Measurements from ENCODE around the gene SLC38A11. TPM values are rescaled to one million over a fixed set of nuclear protein-coding genes. Genes with fewer than 3 reads are reported as not detected.
A peak's percentile ranks its signal among the peaks of the same experiment; 100 is the strongest.
"Not testable (repeated sequence)": the region's sequence is repeated elsewhere in the genome, so short reads cannot be mapped to it uniquely, and the experiment has no call there.

Gene SLC38A11
- total RNA-seq (1 to 10 TPM in 2 of 4 donors, under 1 TPM in 2; 0.07 to 1.3 (median 0.79) TPM), polyA plus RNA-seq (1 to 10 TPM in 1 of 3 donors, under 1 TPM in 2; 0.18 to 1.6 (median 0.52) TPM)
- long read RNA-seq, donor 1, result 0 reads
- long read RNA-seq, donor 2, partial matches to known transcripts, result 0 of 1 reads
- long read RNA-seq, donor 2, other reads (novel, unspliced or antisense), result 1 of 1 reads

- H3K4me3 ChIP-seq, result peak within 1 kb of the TSS; percentile 48
- 9 to 12% (median 10%) methylated on average over 31 to 34 of the region's 34 CpGs for WGBS, 3 donors
- H3K36me3 ChIP-seq (ENCODE audit: insufficient read depth in 1 of 2, low read depth in 1 of 2), result no peaks in the 10 kb centered on the region
- intact Hi-C loops (cut with DNase I), result no loop called here
- peak in 1 of 4 donors; percentile 46 for ATAC-seq
- H3K27me3 ChIP-seq (ENCODE audit: insufficient read depth in 3 of 3, low read length in 2 of 3), result peaks cover 0 to 14% (median 0%) of the 10 kb centered on the region in 3 donors
- no peak within 1 kb of the TSS for H3K27ac ChIP-seq
- no peaks in the 10 kb centered on the region for H3K4me1 ChIP-seq
- DNase-seq, result peak; percentile 26 to 55
- H3K9me3 ChIP-seq, result no peaks in the 10 kb centered on the region
- TF ChIP-seq CTCF (IDR thresholded peaks at IDR 0.05), result no peak
Observed at GRCh38 chr2:164954954-164955701, at the start of gene SLC38A11. Gene SLC38A11, minus strand, starts transcription at chr2:164955525. Its CDS starts 278 bp downstream, at chr2:164955247.

- TF ChIP-seq CTCF (IDR thresholded peaks at IDR 0.05), result no peak
- Histone ChIP-seq H3K36me3 (ENCODE audit: insufficient read depth in 1 of 2, low read depth in 1 of 2) (no peaks in the 10 kb centered on the region), H3K4me3 (no peak overlapping the region), H3K9me3 (no peaks in the 10 kb centered on the region), H3K4me1 (no peaks in the 10 kb centered on the region), H3K27me3 (ENCODE audit: insufficient read depth in 3 of 3, low read length in 2 of 3) (no peaks in the 10 kb centered on the region), H3K27ac (no peak overlapping the region)
- DNase-seq, result no peak
- intact Hi-C loops (cut with DNase I), result no loop called here
- ATAC-seq, result no peak
- 85 to 91% (median 85%) methylated on average over 24 of the region's 24 CpGs for WGBS, 3 donors
Observed at GRCh38 chr2:165003443-165004130, 48.3 kb upstream of the SLC38A11 start.

DNA sequence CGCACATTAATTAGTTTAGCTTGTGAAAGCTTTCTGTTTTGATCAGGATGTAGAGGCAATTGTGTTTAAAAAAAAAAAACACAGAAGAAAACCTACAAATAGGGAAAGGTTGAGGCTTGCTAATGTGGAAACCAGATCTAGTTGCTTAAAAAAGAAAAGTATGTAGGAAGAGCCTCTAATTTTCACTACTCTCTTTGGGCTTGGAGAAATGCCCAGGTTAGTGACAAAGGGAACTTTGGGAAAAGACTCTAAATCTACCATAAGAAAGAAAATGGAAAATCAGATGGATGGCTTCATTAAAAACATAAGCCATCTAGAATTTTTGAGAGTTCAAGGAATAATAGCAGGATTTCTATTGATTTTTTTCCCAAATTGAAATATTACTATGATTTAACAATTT, 47.3 kb upstream of the SLC38A11 start:
- intact Hi-C loops (cut with DNase I), result no loop called here

DNA sequence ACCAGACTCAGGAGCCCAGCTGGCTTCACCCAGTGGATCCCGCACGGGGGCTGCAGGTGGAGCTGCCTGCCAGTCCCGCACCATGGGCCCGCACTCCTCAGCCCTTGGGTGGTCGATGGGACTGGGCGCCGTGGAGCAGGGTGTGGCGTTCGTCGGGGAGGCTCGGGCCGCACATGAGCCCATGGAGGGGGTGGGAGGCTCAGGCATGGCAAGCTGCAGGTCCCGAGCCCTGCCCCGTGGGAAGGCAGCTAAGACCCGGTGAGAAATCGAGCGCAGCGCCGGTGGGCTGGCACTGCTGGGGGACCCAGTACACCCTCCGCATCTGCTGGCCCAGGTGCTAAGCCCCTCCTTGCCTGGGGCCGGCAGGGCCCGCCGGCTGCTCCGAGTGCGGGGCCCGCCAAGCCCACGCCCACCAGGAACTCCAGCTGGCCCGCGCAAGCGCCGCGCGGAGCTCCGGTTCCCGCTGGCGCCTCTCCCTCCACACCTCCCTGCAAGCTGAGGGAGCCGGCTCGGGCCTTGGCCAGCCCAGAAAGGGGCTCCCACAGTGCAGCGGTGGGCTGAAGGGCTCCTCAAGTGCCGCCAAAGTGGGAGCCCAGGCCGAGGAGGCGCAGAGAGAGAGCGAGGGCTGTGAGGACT, 39.5 kb upstream of the SLC38A11 start:
- H3K4me1 ChIP-seq; H3K9me3 ChIP-seq; H3K36me3 ChIP-seq (ENCODE audit: insufficient read depth in 1 of 2, low read depth in 1 of 2); H3K27me3 ChIP-seq (ENCODE audit: insufficient read depth in 3 of 3, low read length in 2 of 3); DNase-seq; H3K27ac ChIP-seq; H3K4me3 ChIP-seq; ATAC-seq: not testable (repeated sequence)
- intact Hi-C loops (cut with DNase I), result loop anchor here (5.0 to 10.0 kb wide), 3 partner anchors 213 to 300 kb away; no protein-coding TSS in a partner anchor
- 96 to 97% (median 96%) methylated on average over 30 to 43 of the region's 43 CpGs for WGBS, 3 donors

More for the DNA sequence above, 47.3 kb upstream of the SLC38A11 start:
- DNase-seq (no peak), ATAC-seq (no peak)
- no peak for TF ChIP-seq CTCF (IDR thresholded peaks at IDR 0.05)
- Histone ChIP-seq H3K9me3 (no peaks in the 10 kb centered on the region), H3K27me3 (ENCODE audit: insufficient read depth in 3 of 3, low read length in 2 of 3) (no peaks in the 10 kb centered on the region), H3K36me3 (ENCODE audit: insufficient read depth in 1 of 2, low read depth in 1 of 2) (no peaks in the 10 kb centered on the region), H3K4me3 (no peak overlapping the region), H3K4me1 (no peaks in the 10 kb centered on the region), H3K27ac (no peak overlapping the region)
- WGBS, 3 donors, result 69 to 79% (median 70%) methylated on average over 1 of the region's 1 CpG

Data from psoas muscle (tissue), 8 donors.